ENCODE data around the gene SUSD1.

SUSD1 gene

DNA sequence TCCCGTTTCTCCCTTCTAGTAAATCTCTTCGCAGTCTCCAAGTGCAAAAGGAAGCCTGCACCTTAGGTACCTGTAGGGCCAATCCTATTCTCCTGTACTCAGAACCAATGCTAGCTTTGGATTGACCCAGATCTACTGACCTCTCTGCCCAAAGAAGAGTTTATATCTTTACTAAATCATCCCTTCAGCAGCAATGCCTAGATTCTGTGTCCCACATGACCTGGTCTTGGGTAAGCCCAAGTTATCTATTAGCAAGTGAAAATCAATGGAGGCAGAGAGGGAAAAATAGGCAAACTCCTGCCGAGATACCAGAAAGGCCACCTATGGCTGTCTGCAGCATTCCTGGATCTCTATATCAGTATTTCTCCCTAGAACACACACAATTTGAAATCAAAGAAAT, 60.0 kb downstream of the SUSD1 start:
- H3K4me3 ChIP-seq (ENCODE audit: low read depth, low read length): no peak overlapping the region
- no peak for DNase-seq (ENCODE audit: low read depth)
- TF ChIP-seq, protein P1, sequence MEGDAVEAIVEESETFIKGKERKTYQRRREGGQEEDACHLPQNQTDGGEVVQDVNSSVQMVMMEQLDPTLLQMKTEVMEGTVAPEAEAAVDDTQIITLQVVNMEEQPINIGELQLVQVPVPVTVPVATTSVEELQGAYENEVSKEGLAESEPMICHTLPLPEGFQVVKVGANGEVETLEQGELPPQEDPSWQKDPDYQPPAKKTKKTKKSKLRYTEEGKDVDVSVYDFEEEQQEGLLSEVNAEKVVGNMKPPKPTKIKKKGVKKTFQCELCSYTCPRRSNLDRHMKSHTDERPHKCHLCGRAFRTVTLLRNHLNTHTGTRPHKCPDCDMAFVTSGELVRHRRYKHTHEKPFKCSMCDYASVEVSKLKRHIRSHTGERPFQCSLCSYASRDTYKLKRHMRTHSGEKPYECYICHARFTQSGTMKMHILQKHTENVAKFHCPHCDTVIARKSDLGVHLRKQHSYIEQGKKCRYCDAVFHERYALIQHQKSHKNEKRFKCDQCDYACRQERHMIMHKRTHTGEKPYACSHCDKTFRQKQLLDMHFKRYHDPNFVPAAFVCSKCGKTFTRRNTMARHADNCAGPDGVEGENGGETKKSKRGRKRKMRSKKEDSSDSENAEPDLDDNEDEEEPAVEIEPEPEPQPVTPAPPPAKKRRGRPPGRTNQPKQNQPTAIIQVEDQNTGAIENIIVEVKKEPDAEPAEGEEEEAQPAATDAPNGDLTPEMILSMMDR (IDR thresholded peaks at IDR 0.05; ENCODE audit: control insufficient read depth, extremely low read depth, insufficient read depth): no peak

DNA sequence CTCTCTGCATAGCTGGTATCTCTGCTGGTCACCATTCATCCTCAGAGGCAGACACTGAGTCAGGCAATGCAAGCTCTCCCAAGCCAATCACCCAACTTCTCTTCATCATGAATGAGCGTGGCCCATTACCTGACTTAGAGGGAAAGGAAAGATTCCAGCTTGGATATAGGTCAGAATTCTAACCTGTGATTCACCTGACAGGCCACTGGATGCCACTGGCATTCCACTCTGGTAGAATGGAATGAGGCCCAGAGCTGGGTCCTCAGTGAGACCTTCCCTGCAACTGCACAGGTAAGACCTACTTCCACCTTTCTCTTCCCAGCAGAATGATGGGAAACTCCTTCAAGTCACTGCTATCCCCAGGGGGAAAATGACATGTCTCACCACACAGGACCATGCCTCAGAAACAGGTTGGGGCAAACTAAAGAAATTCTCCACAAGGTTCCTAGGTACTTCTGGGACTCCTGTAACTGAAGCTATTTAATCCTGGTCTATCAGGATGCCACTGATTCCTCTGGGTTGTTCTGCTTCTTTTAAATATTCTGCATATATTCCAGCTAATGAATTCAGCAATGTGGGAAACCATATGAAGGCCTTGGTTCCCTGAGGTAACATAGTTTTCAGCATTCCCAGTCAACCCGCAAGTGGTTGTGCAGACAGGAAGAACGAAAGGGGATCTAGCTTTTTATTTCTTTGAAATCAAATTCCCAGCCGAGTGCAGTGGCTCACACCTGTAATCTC, 62.0 kb downstream of the SUSD1 start:
- peak; percentile 13 for DNase-seq (ENCODE audit: low read depth)
- no peak overlapping the region for H3K4me3 ChIP-seq (ENCODE audit: low read depth, low read length)
- TF ChIP-seq, protein P1 (IDR thresholded peaks at IDR 0.05; ENCODE audit: control insufficient read depth, extremely low read depth, insufficient read depth): peak; percentile 82

DNA sequence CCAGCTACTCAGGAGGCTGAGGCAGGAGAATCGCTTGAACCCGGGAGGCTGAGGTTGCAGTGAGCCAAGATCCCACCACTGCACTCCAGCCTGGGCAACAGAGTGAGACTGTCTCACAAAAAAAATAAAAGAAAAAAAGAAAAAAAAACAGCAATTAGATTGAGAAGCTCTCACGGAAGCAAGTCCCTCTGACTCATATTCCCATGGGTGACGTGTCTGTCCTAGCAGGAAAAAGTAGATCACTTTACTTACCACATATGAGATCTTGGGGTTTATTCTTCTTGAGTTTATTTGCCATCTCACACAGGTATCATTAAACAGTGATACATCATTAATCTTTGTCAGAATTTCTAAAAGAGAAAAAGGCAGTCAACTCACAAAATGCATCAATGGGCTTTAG, 62.6 kb downstream of the SUSD1 start:
- no peak overlapping the region for H3K4me3 ChIP-seq (ENCODE audit: low read depth, low read length)
- TF ChIP-seq, protein P1 (IDR thresholded peaks at IDR 0.05; ENCODE audit: control insufficient read depth, extremely low read depth, insufficient read depth): no peak
- DNase-seq (ENCODE audit: low read depth): no peak

DNA sequence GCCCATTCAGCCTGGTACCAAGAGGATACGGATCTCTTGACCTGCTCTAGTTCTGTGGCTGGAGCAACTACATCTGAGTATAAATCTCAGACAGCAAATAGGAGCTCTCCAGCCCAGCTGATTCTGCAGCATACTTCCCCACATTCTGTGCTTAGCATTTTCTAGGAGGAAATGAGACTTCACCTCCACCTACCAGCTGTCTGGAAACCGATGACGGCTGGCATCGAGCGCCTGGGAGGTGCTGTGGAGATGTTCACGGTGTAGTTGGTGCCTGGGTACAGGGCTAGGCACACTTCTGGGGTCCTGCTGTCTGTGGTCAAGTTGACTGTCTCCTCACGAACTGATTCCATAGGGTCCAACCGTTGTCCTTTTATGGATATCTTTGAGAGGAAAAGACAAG, 63.6 kb downstream of the SUSD1 start:
- H3K4me3 ChIP-seq (ENCODE audit: low read depth, low read length): no peak overlapping the region
- DNase-seq (ENCODE audit: low read depth): no peak
- TF ChIP-seq, protein P1 (IDR thresholded peaks at IDR 0.05; ENCODE audit: control insufficient read depth, extremely low read depth, insufficient read depth): no peak

DNA sequence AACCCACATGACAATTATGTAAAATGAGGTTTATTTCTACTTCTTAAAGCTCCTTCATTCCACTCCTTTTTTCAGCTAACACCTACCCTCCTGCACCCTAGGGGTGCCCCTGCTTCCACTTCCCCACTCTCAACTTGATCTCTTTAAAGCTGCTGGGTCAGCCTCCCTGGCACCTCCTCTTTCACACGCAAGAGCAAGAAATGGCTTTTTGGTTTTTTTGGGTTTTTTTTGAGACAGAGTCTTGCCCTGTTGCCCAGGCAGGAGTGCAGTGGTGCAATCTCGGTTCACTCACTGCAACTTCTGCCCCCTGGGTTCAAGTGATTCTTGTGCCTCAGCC, 64.4 kb downstream of the SUSD1 start:
- DNase-seq (ENCODE audit: low read depth): no peak
- no peak overlapping the region for H3K4me3 ChIP-seq (ENCODE audit: low read depth, low read length)
- TF ChIP-seq, protein P1 (IDR thresholded peaks at IDR 0.05; ENCODE audit: control insufficient read depth, extremely low read depth, insufficient read depth): no peak

DNA sequence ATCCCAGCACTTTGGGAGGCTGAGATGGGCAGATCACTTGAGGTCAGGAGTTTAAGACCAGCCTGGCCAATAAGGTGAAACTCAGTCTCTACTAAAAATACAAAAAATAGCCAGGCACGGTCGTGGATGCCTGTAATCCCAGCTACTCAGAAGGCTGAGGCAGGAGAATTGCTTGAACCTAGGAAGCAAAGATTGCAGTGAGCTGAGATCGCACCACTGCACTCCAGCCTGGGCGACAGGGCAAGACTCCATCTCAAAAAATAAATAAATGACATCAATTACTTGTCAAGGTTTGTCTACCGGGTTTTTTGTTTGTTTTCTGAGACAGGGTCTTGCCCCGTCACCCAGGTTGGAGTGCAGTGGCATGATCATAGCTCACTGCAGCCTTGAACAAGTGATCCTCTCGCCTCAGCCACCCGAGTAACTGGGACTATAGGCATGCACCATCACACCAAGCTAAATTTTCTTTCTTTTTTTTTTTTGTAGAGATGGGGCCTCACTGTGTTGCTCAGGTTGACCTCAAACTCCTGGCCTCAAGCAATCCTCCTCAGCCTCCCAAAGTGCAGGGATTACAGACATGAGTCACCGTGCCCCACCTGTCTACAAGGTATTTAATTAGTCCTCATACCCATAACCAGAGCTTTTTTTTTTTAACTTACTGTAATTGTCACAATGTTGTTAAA, 64.9 kb downstream of the SUSD1 start:
- no peak for DNase-seq (ENCODE audit: low read depth)
- H3K4me3 ChIP-seq (ENCODE audit: low read depth, low read length): no peak overlapping the region
- TF ChIP-seq, protein P1 (IDR thresholded peaks at IDR 0.05; ENCODE audit: control insufficient read depth, extremely low read depth, insufficient read depth): no peak
